Lower leg skin (tissue), 4 donors: ENCODE results near the gene SPRED3. TPM values are rescaled to one million over a fixed set of nuclear protein-coding genes. Genes with fewer than 3 reads are reported as not detected.
"Not testable (repeated sequence)": the region's sequence is repeated elsewhere in the genome, so short reads cannot be mapped to it uniquely, and the experiment has no call there.

Experiments
- DNase-seq, 2 donors: peaks; one replicate each; pipeline ENCODE4 v3.0.0-alpha.2; 2019; ENCODE audit warnings: low spot score in 2 of 2
- H3K4me3 ChIP-seq: fragments of 200-600 bp; sonication (generic); 2 replicates; pipeline ENCODE4 v1.5.1; 2017; ENCODE audit warnings: mild to moderate bottlenecking, low read depth; ENCODE audit not compliant: poor library complexity, severe bottlenecking
- POLR2A ChIP-seq, 2 donors: fragments of 450-650 bp; IDR thresholded peaks; one replicate each; pipeline ENCODE4 v1.6.1; 2016 to 2017; ENCODE audit warnings: antibody characterized with exemption in 2 of 2, mild to moderate bottlenecking in 1 of 2, moderate library complexity in 1 of 2
- WGBS, 2 donors: methylation state at CpG; one replicate each; pipeline ENCODE4 v1.1.5; 2018; 5-methylcytosine and 5-hydroxymethylcytosine counted together
- intact Hi-C: fragments of 100-400 bp; cut with DNase I; formaldehyde crosslinking; loops from one replicate; pipeline ENCODE4 v1.15.0; 2023; ENCODE audit warnings: low total_unique reads
- total RNA-seq, 4 donors: library from RNA; depleted of rRNA; stranded (reverse); fragments of >200 nt; gene quantifications; one replicate each; pipeline ENCODE4 v1.1.0, GENCODE V29; 2016
- TF ChIP-seq, protein P1 (sequence below), 3 donors: fragments of 450-650 bp; IDR thresholded peaks; one replicate each; pipeline ENCODE4 v1.5.1; 2016; ENCODE audit warnings: antibody characterized with exemption in 3 of 3, mild to moderate bottlenecking in 3 of 3, moderate library complexity in 2 of 3

Gene SPRED3
- total RNA-seq, 4 donors from 2014 or later: 0.34 to 1.9 (median 1.1) TPM

DNA sequence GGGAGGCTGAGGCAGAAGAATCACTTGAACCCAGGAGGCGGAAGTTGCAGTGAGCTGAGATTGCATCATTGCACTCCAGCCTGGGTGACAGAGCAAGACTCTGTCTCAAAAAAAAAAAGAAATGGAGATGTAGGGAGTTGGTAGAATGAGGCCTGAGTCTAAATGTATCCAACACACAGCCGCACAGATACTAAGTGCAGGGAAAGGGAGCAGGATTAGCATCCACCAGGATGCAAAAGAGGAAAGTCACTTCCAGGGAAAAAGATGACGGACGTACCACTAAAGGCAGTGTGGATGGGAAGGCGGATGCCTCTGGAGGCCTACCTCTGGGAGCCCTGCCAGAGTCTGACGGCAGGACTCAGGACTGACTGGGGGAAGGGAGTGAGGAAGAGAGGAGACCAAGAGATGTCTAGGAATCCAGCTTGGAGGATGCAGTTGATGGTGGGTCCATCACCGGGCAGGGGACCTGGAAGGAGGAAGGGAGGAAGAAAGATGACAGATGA is 21.2 kb downstream of the SPRED3 start:
- no peak for TF ChIP-seq POLR2A (IDR thresholded peaks at IDR 0.05)
- TF ChIP-seq, protein P1, sequence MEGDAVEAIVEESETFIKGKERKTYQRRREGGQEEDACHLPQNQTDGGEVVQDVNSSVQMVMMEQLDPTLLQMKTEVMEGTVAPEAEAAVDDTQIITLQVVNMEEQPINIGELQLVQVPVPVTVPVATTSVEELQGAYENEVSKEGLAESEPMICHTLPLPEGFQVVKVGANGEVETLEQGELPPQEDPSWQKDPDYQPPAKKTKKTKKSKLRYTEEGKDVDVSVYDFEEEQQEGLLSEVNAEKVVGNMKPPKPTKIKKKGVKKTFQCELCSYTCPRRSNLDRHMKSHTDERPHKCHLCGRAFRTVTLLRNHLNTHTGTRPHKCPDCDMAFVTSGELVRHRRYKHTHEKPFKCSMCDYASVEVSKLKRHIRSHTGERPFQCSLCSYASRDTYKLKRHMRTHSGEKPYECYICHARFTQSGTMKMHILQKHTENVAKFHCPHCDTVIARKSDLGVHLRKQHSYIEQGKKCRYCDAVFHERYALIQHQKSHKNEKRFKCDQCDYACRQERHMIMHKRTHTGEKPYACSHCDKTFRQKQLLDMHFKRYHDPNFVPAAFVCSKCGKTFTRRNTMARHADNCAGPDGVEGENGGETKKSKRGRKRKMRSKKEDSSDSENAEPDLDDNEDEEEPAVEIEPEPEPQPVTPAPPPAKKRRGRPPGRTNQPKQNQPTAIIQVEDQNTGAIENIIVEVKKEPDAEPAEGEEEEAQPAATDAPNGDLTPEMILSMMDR (IDR thresholded peaks at IDR 0.05): no peak
- H3K4me3 ChIP-seq: no peak overlapping the region
- DNase-seq: no peak
- WGBS, 2 donors: 35 to 49% methylated on average over 7 of the region's 7 CpGs
- intact Hi-C loops: loop anchor here (10.0 kb wide), 1 partner anchor 225 kb away; no protein-coding TSS in a partner anchor

DNA sequence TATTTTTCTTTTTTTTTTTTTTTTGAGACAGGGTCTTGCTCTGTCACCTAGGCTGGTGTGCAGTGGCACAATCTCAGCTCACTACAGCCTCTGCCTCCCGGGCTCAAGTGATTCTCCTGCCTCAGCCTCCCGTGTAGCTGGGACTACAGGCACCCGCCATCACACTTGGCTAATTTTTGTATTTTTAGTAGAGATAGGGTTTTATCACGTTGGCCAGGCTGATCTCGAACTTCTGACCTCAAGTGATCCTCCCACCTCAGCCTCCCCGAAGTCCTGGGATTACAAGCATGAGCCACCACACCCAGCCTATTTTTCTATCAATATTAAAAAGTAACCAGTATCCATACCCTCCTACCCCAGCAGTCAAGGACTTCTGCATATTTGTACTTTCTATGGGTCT is 21.9 kb downstream of the SPRED3 start:
- intact Hi-C loops, DNase-seq, H3K4me3 ChIP-seq: not testable (repeated sequence)
- 78 to 86% methylated on average over 6 of the region's 6 CpGs for WGBS, 2 donors

DNA sequence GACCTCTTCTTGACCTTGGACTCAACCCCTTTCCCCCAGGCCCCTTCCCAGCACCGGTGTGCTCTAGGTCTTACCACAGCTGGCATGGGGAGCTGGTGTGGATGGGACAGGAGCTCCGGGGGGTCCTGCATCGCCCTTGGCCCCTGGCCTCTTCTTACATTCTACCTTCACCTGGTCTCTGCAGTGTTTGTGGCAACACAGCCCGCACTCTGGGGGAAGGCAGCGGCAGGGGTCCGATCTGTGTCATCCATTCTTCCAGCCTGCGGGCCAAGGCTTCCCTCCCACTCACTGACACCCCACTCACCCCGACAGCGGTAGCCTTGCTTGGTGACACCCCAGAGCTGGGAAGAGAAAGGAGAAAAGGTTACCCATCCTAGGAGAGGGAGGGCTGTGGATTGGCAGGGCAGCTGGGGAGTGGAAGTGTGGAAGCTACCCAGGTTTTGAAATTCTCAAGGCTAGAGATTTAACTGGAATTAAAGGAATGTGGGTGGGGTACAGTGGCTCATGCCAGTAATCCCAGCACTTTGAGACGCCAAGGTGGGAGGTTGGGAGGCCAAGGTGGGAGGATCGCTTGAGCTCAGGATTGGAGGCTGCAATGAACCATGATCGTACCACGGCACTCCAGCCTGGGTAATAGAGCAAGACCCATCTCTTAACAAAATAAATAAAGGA is 22.7 kb downstream of the SPRED3 start:
- no peak overlapping the region for H3K4me3 ChIP-seq
- intact Hi-C loops: no loop called here
- 84 to 86% methylated on average over 12 to 13 of the region's 13 CpGs for WGBS, 2 donors
- no peak for DNase-seq
- TF ChIP-seq POLR2A (IDR thresholded peaks at IDR 0.05): no peak
- TF ChIP-seq, protein P1 (IDR thresholded peaks at IDR 0.05): no peak

DNA sequence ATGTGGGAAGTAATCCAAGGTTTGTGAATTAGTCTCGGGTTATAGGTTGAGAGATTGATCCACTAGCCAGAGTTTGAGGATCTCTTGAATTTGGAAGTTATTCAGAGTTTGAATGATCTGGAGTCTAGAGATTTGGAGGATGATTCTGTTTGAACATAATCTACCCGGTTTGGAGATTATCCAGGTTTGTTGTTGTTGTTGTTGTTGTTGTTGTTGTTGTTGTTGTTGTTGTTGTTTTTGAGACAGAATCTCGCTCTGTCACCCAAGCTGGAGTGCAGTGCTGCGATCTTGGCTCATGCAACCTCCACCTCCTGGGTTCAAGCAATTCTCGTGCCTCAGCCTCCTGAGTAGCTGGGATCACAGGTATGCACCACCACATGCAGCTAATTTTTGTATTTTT is 23.4 kb downstream of the SPRED3 start:
- H3K4me3 ChIP-seq, DNase-seq, intact Hi-C loops: not testable (repeated sequence)
- WGBS, 2 donors: 79 to 83% methylated on average over 5 of the region's 5 CpGs

DNA sequence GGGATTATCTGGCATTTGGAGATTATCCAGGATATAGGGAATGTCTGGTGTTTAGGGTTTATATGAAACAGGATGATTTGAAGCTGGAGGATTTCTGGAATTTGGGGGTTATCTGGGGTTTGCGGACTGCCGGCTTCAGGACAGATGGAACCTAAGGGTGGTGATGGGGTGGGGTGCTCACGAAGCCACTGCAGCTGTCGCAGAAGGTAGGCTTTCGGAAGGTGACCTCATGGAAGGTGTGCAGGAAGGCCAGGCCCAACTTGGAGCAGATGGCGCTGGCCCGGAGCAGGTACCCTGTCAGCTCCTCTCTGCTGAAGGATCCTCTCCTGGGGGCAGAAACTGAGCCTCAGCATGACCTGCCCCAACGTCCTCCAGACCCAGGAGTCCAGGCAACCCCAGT is 24.0 kb downstream of the SPRED3 start:
- no peak overlapping the region for H3K4me3 ChIP-seq
- TF ChIP-seq, protein P1 (IDR thresholded peaks at IDR 0.05): no peak
- TF ChIP-seq POLR2A (IDR thresholded peaks at IDR 0.05): no peak
- DNase-seq: no peak
- WGBS, 2 donors: 93 to 95% methylated on average over 8 of the region's 8 CpGs
- intact Hi-C loops: no loop called here

DNA sequence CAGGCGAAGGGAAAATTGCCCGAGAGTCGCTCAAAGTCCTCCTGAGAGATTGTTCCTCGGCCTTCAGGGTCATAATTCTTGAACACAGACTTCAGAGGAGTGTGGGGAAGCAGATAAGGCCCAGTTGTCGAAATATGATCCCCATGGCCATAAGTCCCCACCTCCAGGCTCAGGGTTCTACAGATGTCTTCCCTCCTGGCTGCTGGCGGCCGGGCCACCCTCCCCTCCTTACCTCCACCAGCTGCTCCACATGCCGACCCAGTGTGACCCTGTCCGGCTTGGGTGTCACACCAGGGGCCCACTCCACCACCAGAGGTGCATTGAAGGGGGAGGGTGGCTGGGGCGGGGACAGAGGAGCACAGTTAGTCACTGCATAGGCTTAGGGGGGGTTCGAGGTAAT is 24.5 kb downstream of the SPRED3 start:
- no peak overlapping the region for H3K4me3 ChIP-seq
- TF ChIP-seq POLR2A (IDR thresholded peaks at IDR 0.05): no peak
- TF ChIP-seq, protein P1 (IDR thresholded peaks at IDR 0.05): no peak
- intact Hi-C loops: no loop called here
- DNase-seq: no peak
- WGBS, 2 donors: 67 to 70% methylated on average over 10 to 11 of the region's 11 CpGs

DNA sequence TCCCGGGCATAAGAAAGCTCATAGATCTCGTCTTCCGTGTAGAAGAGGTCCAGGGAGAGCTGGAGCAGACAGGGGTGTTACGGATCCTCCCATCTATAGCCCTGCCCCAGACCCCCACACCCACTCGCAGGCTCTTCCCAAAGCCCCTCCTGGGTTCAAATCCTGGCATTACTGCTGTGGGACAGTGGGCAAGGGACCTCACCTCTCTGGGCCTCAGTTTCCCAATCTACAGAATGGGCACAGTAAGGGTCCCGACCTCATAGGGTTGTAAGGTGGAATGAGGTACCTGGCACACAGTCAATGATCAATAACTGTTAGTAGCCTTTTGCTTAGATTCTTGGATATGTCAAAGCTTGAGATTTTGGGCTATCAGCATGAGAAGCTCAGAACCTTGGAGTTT is 24.9 kb downstream of the SPRED3 start:
- TF ChIP-seq, protein P1 (IDR thresholded peaks at IDR 0.05): no peak
- no peak overlapping the region for H3K4me3 ChIP-seq
- no peak for DNase-seq
- intact Hi-C loops: no loop called here
- WGBS, 2 donors: 86 to 88% methylated on average over 6 of the region's 6 CpGs
